HEK293T (cell line): ENCODE results near the gene USE1.

ENCODE experiments used
- CTCF ChIA-PET: fragments of 350-600 bp; formaldehyde crosslinking; extraction: SDS; loops from one replicate; lab custom pipeline; 2021; ENCODE audit warnings: antibody characterized with exemption, inconsistent platforms; lab: Yijun Ruan, JAX
- POLR2A ChIA-PET: fragments of 350-600 bp; formaldehyde crosslinking; extraction: SDS; loops from one replicate; lab custom pipeline; 2020; ENCODE audit warnings: antibody characterized with exemption, inconsistent platforms; lab: Yijun Ruan, JAX
- DNase-seq: peaks from one replicate; pipeline ENCODE4 v3.0.0; 2012; ENCODE audit warnings: mixed read lengths; ENCODE audit errors: extremely low spot score
- ARNT ChIP-seq: fragments of 450-650 bp; IDR thresholded peaks from 2 replicates; pipeline ENCODE4 v1.6.1; 2017; ENCODE audit warnings: mild to moderate bottlenecking
- BHLHE40 ChIP-seq: fragments of 450-650 bp; IDR thresholded peaks from 2 replicates; pipeline ENCODE4 v1.6.1; 2016; ENCODE audit warnings: mild to moderate bottlenecking, moderate library complexity, borderline replicate concordance
- CTBP1 ChIP-seq: fragments of 450-650 bp; IDR thresholded peaks from 2 replicates; pipeline ENCODE4 v1.6.1; 2016; ENCODE audit warnings: borderline replicate concordance
- ELF4 ChIP-seq: fragments of 450-650 bp; IDR thresholded peaks from 2 replicates; pipeline ENCODE4 v1.6.1; 2017; ENCODE audit warnings: antibody characterized with exemption
- FOXA1 ChIP-seq: fragments of 450-650 bp; IDR thresholded peaks from 2 replicates; pipeline ENCODE4 v1.6.1; 2016; ENCODE audit warnings: mild to moderate bottlenecking
- FOXK2 ChIP-seq: fragments of 450-650 bp; IDR thresholded peaks from 2 replicates; pipeline ENCODE4 v1.6.1; 2016; ENCODE audit warnings: mild to moderate bottlenecking
- FOXM1 ChIP-seq: fragments of 450-650 bp; IDR thresholded peaks from 2 replicates; pipeline ENCODE4 v1.6.1; 2017; ENCODE audit warnings: mild to moderate bottlenecking, borderline replicate concordance
- HDGF ChIP-seq: fragments of 450-650 bp; IDR thresholded peaks from 2 replicates; pipeline ENCODE4 v1.6.1; 2017; ENCODE audit warnings: antibody characterized with exemption, borderline replicate concordance
- L3MBTL2 ChIP-seq: fragments of 450-650 bp; conservative IDR thresholded peaks from 2 replicates; pipeline ENCODE4 v1.6.1; 2016; ENCODE audit warnings: mild to moderate bottlenecking
- LEF1 ChIP-seq: fragments of 450-650 bp; IDR thresholded peaks from 2 replicates; pipeline ENCODE4 v1.6.1; 2017; ENCODE audit warnings: mild to moderate bottlenecking, borderline replicate concordance
- NFRKB ChIP-seq: fragments of 450-650 bp; IDR thresholded peaks from 2 replicates; pipeline ENCODE4 v1.6.1; 2016; ENCODE audit warnings: mild to moderate bottlenecking, moderate library complexity
- PKNOX1 ChIP-seq: fragments of 450-650 bp; IDR thresholded peaks from 2 replicates; pipeline ENCODE4 v1.6.1; 2016
- SP1 ChIP-seq: fragments of 450-650 bp; IDR thresholded peaks from 2 replicates; pipeline ENCODE4 v1.6.1; 2017
- SUZ12 ChIP-seq: fragments of 450-650 bp; IDR thresholded peaks from 2 replicates; pipeline ENCODE4 v1.6.1; 2016; ENCODE audit warnings: mild to moderate bottlenecking
- TARDBP ChIP-seq: fragments of 450-650 bp; IDR thresholded peaks from 2 replicates; pipeline ENCODE4 v1.6.1; 2016
- ZNF384 ChIP-seq: fragments of 450-650 bp; IDR thresholded peaks from 2 replicates; pipeline ENCODE4 v1.6.1; 2016

USE1 gene

GRCh38 chr19:17242431-17243208, 27.5 kb downstream of the USE1 start:
- ChIA-PET POLR2A (interaction anchor here (0.7 to 1.3 kb wide), 3 partner anchors 14 to 27 kb away, joined by 4 to 6 read pairs (median 4); partner anchors contain the start of genes OCEL1 and USE1), CTCF (interaction anchor here (1.2 kb wide), 1 partner anchor 38 kb away, joined by 4 read pairs; no protein-coding TSS in a partner anchor)
- TF ChIP-seq CTBP1: no peak
- TF ChIP-seq SUZ12: no peak
- no peak for TF ChIP-seq SP1
- TF ChIP-seq LEF1: no peak
- TF ChIP-seq PKNOX1: no peak
- TF ChIP-seq TARDBP: no peak
- no peak for TF ChIP-seq NFRKB
- no peak for TF ChIP-seq FOXA1
- TF ChIP-seq ARNT: no peak
- TF ChIP-seq FOXM1: no peak
- TF ChIP-seq FOXK2: no peak
- TF ChIP-seq BHLHE40: no peak
- TF ChIP-seq ZNF384: no peak
- no peak for TF ChIP-seq HDGF
- no peak for TF ChIP-seq ELF4
- no peak for TF ChIP-seq L3MBTL2
- no peak for DNase-seq

GRCh38 chr19:17243211-17243829, 28.2 kb downstream of the USE1 start:
- ChIA-PET CTCF (interaction anchor here (0.8 to 1.2 kb wide), 3 partner anchors 8 to 19 kb away, joined by 3 to 6 read pairs (median 3); no protein-coding TSS in a partner anchor), POLR2A (interaction anchor here (0.9 to 1.5 kb wide), 7 partner anchors 8 to 66 kb away, joined by 3 to 6 read pairs (median 4); partner anchors contain the start of genes DDA1 and USE1)
- no peak for DNase-seq
- TF ChIP-seq ZNF384 (no peak), TARDBP (no peak), FOXK2 (no peak), NFRKB (no peak), FOXA1 (no peak), HDGF (no peak), SUZ12 (no peak), BHLHE40 (no peak), FOXM1 (no peak), CTBP1 (no peak), ARNT (no peak), PKNOX1 (no peak), LEF1 (no peak), L3MBTL2 (no peak), ELF4 (no peak), SP1 (no peak)

GRCh38 chr19:17243830-17244617, 28.9 kb downstream of the USE1 start:
- DNase-seq: no peak
- ChIA-PET CTCF (interaction anchor here (0.8 to 1.2 kb wide), 3 partner anchors 9 to 18 kb away, joined by 3 to 6 read pairs (median 3); no protein-coding TSS in a partner anchor), POLR2A (interaction anchor here (0.9 to 1.5 kb wide), 6 partner anchors 8 to 65 kb away, joined by 3 to 5 read pairs (median 4); partner anchors contain the start of genes DDA1 and USE1)
- no peak for TF ChIP-seq HDGF
- TF ChIP-seq L3MBTL2: no peak
- no peak for TF ChIP-seq ELF4
- TF ChIP-seq ARNT: no peak
- no peak for TF ChIP-seq PKNOX1
- no peak for TF ChIP-seq FOXK2
- no peak for TF ChIP-seq SP1

GRCh38 chr19:17244618-17245534, 29.7 kb downstream of the USE1 start:
- TF ChIP-seq BHLHE40: no peak
- no peak for TF ChIP-seq L3MBTL2
- no peak; the same call in 1 of the 2 replicates for TF ChIP-seq CTBP1
- no peak for TF ChIP-seq LEF1
- no peak for TF ChIP-seq PKNOX1
- no peak for TF ChIP-seq HDGF
- TF ChIP-seq FOXA1: no peak
- TF ChIP-seq ZNF384: no peak
- TF ChIP-seq TARDBP: no peak
- no peak for DNase-seq
- ChIA-PET POLR2A (interaction anchor here (1.1 to 1.5 kb wide), 3 partner anchors 9 to 35 kb away, joined by 3 to 4 read pairs (median 4); no protein-coding TSS in a partner anchor), CTCF (interaction anchor here (1.2 kb wide), 1 partner anchor 9 kb away, joined by 3 read pairs; no protein-coding TSS in a partner anchor)
